Glomerular visceral epithelial cell (primary cell): Measurements from ENCODE around the gene PPM1E.

Experiments
- DNase-seq: peaks from one replicate; pipeline ENCODE4 v3.0.0-alpha.2; 2016; ENCODE audit errors: extremely low spot score

The PPM1E gene

GRCh38 chr17:58996968-58997367 lies 241.3 kb downstream of the PPM1E start:
- DNase-seq: no peak

DNA sequence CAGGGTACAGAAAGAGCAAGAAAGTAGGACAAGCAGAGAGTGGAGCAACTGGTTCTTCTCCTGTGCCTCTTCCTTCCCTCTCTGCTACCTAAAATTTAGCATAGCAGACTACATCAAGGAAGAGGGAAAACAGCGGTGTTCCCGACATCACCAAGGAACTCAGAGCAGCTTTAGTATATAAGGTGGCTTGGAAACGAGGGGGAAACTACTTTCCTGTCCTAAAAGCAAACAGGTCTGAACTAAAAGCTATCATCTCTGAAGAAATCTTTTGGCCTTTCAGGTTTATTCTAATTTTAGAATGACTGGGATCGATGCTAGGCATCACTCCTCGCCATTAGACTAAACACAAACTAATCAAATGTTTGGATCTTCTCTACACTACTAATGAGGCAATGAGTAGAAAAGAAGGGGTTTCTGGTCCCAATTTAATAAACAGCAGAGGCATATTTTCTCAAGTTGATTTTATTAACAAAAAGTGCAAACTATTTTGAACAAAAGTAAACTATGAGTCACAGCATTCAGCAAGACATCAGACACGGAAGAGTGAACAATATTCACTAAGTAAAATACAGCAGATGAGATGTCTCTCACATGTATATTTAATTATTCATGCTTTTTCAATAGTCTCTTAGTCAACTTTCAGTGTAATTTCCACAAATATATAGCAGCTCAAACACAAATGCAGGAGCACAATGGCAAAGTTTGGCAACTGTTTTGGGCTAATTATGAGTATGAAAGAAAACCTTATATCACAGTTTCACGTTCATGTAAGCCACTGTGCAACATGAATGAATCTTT lies 242.3 kb downstream of the PPM1E start:
- DNase-seq: no peak

DNA sequence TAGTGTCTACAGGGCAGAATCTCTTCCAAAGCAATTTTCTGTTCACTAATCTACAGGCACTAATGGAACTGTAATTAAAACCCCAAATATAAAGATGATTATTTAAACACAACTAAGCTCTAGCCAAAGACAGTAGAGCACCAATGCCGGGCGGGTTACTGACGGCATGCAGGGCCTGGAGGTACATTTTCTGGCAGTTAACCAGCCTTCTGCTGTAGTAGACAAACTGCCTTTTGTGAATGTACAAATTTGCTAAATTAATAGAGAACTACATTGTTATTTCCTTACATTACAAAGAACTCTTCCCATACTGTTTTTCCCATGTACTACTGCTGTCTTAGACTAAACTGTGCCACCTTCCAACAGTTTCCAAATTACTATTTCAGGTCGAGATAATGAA lies 243.2 kb downstream of the PPM1E start:
- no peak for DNase-seq

DNA sequence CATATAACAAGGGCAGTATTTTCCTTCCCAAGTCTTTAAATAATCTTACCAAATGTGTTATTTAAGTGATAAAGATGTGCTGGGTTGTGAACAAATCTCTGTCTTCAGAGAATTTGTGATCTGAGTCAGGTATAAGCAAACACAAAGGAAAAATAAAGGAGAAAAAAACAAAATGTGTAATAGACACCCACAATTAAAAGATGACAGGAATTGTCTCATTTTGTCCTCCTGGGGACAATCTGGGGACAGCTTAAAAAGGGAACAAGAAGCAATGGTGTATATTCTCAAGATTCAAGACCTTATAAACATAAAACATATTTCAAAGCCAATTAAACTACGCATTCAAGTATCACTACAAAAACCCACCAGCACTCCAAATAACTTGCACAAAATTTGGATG lies 243.8 kb downstream of the PPM1E start:
- DNase-seq: no peak

DNA sequence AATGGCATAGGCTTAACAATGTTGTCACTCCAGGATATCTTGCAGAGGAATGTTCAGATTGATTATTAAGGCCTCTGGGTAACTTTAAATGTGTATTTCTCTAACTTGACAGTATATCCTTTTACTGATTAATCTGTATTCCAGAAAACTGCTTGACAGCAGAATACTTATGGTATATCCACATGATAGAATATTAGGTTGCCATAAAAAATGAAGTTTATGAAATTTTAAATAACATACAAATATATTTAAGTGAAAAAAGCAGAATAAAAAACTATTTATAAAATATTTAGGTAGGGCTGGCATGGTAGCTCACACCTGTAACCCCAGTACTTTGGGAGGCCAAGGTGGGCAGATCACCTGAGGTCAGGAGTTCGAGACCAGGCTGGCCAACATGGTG lies 244.4 kb downstream of the PPM1E start:
- DNase-seq: no peak

DNA sequence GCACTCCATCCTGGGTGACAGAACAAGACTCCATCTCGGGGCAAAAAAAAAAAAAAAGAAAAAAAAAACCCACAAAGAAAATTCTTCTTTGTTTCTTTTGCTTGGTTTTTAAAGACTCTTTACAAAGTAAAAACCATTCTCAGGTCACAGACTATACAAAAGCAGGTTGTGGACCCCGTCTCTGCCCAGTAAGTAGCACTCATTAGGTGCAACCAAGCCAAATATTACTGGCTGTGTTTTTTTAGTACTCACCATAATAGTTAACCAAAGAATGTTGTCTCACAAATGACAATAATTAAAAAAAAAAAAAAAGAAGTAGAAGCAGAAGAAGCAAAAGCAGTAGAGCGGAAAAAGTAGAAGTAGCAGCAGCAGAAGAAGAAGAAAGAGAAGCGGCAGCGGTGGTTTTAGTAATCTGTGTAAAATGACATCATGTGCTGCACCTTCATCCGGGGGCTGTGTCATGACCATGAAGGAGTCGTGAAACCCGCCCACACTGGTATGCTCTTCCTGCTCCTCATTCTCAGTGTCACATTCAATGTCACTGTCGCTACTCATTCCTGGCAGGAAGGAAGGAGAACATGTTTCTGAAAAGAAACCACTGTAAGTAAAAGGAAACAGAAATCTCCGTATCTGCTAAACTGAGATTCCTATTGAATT lies 245.6 kb downstream of the PPM1E start:
- peak; percentile 82 for DNase-seq

DNA sequence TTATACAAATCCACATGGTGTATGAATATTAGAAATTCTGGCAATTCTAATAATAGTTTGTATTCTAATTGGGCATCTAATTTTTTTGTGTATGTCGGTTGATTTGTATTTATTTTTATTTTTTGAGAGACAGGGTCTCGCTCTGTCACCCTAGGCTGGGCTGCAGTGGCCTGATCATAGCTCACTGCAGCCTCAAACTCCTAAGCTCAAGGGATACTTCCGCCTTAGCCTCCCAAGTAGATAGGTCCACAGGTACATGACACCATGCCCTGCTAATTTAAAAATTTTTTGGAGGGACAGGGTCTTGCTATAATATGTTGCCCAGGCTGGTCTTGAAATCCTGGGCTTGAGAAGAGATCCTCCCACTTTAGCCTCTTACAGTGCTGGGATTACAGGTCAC lies 246.5 kb downstream of the PPM1E start:
- DNase-seq: no peak

DNA sequence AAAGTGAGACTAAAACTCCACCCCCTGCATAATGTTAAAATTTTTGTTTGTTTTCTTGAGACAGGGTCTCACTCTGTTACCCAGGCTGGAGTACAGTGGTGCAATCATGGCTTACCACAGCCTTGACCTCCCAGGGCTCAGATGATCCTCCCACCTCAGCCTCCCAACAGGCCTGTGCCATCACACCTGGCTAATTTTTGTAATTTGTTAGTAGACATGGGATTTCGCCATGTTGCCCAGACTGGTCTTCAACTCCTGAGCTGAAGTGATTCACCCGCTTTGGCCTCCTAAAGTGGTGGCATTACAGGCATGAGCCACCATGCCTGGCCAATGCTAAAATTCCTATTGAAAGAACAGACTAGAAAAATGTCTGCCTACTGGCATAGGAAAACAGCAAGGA lies 247.2 kb downstream of the PPM1E start:
- DNase-seq: peak; percentile 49

- no peak for DNase-seq
Observed at GRCh38 chr17:59003860-59004259, 248.2 kb downstream of the PPM1E start.

DNA sequence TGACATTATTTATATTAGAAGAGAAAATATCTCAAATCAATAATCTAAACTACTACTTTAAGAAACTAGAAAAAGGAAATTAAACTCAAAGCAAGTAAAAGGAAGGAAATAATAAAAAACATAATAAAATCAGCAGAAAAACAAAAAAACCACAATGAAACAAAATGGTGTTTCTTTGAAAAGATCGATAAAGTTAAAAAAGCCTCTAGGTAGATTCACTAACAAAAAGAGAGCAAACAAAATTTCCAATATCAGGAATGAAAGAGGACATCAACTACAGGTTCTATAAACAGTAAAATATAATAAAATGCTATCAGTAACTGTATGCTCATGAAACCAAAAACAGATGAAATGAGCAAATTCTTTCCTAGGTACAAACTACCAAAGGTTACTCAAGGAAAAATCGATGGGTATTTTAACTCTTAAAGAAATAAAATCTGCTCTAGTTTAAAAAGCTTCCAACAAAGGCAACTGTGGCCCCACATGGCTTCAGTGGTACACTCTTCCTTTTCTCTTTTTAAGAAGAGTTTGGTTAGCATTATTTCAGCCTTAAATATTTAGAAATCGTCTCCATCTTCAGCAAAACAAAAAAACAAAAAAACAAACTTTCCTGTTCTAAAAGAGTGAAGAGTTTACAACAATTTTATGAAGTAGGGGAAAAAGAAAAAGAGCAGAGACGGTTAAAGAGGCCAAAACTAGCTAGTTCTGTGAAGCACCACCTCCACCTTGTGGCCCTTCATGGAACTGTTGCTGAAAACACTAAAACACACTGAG lies 248.9 kb downstream of the PPM1E start:
- peak; percentile 66 for DNase-seq

- no peak for DNase-seq
Observed at GRCh38 chr17:59007995-59008394, 252.3 kb downstream of the PPM1E start.

DNA sequence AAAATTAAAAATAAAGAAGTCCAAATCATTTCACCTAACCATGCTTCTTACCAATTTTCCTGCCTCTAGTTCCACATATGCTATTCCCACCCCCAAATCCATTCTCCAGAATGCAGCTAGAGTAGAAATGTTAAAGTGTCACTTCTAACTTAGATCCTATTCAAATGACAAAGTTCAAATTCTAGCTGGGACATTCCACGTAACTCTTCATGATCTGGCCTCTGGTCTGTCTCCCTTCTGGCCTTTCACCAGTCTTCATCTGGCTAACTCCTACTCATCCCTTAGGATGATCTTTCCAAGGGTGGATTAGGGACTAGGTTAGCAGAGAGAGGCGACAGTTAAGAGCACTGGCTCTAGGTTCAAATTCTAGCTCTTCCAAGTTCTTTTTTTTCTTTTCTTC lies 253.1 kb downstream of the PPM1E start:
- DNase-seq: no peak

DNA sequence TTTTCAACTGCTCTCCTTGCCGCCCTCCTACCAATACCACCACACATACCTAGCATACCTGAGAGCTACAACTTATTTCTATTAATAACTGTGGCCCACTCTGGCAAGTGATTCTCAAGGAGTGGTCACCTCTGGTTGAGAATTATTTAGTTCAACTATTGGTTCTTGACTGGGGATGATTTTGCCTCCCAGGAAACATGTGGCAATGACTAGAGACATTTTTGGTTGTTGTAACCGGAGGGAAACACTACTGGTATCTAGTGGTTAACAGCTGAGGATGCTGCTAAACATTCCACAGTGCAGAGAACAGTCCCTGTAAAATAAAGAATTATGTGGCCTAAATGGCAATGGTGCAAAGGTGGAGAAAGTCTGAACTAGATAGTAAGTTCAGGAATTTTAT lies 254.4 kb downstream of the PPM1E start:
- DNase-seq: no peak

DNA sequence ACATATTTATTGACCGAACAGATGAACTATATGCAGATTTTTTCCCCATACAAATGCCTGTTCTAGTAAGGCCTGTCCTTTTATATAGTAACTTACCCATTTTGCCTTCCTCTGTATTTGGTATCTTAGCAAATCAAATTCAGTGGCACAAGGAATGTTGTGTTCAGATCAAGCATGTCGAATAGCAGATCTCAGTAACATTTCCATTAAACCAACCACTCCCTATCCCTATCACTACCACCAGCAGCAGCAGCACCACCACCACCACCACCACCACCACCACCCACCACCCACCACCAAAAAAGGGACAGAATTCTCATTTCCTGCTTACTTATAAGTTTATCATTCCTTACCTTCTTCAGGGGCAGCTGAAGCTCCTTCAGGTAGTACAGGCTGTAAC lies 256.3 kb downstream of the PPM1E start:
- DNase-seq: no peak

GRCh38 chr17:59018019-59018418 lies 262.4 kb downstream of the PPM1E start:
- no peak for DNase-seq

GRCh38 chr17:59024916-59025315 lies 269.3 kb downstream of the PPM1E start:
- no peak for DNase-seq

GRCh38 chr17:59026176-59026939 lies 270.7 kb downstream of the PPM1E start:
- DNase-seq: no peak

- DNase-seq: no peak
Observed at GRCh38 chr17:59027750-59028149, 272.1 kb downstream of the PPM1E start.

GRCh38 chr17:59028328-59028727 lies 272.7 kb downstream of the PPM1E start:
- no peak for DNase-seq

DNA sequence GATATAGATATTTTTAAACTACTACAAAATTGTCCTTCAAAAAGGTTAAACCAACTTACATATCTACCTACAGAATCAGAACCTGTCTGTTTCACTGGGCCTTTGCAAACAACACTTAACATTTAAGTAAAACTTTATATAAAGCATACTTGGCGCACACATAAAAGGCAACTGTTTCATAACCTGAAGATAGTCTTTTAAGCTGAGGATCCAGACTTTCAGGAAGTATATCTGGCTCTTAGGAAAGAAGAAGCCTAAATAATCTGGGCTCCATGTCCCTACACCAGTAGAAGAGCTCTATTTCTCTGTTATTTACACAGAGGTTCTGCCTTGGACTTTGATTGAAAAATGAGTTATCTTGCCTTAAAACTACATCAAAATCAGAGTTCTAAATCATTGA lies 275.2 kb downstream of the PPM1E start:
- no peak for DNase-seq
